ENCODE data around the gene TTC19.

DNA sequence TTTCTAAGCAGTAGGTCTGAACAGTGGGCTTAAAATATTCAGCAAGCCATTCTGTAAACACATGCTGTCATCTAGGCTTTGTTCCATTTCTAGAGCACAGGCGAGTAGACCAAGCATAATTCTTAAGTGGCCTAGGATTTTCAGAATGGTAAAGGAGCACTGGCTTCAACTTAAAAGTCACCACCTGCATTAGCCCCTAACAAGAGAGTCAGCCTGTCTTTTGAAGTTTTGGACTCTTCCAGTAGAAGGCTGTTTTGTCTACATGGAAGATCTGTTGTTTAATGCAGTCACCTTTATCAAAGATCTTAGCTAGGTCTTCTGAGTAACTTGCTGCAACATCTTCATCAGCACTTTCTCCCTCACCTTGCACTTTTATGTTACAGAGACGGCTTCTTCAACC is 36.6 kb downstream of the TTC19 start:
- TF ChIP-seq, protein P1, sequence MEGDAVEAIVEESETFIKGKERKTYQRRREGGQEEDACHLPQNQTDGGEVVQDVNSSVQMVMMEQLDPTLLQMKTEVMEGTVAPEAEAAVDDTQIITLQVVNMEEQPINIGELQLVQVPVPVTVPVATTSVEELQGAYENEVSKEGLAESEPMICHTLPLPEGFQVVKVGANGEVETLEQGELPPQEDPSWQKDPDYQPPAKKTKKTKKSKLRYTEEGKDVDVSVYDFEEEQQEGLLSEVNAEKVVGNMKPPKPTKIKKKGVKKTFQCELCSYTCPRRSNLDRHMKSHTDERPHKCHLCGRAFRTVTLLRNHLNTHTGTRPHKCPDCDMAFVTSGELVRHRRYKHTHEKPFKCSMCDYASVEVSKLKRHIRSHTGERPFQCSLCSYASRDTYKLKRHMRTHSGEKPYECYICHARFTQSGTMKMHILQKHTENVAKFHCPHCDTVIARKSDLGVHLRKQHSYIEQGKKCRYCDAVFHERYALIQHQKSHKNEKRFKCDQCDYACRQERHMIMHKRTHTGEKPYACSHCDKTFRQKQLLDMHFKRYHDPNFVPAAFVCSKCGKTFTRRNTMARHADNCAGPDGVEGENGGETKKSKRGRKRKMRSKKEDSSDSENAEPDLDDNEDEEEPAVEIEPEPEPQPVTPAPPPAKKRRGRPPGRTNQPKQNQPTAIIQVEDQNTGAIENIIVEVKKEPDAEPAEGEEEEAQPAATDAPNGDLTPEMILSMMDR (IDR thresholded peaks at IDR 0.05), result no peak
- TF ChIP-seq POLR2A (IDR thresholded peaks at IDR 0.05), result no peak

Data from Peyer's patch (tissue), 4 donors.